HCT116 (cell line): ENCODE results near the gene HLA-B. TPM values are rescaled to one million over a fixed set of nuclear protein-coding genes. Genes with fewer than 3 reads are reported as not detected.

ENCODE experiments used
- ATAC-seq: fragments of 200-7000 bp; cut with Tn5 transposase; 2 replicates; pipeline ENCODE4 v1.9.1; 2020; ENCODE audit warnings: mild to moderate bottlenecking, moderate library complexity
- BruUV-seq: library from RNA; stranded (reverse); fragments of 400-500 nt; replicated peaks from 2 replicates; lab custom pipeline; 2021; lab: Mats Ljungman, UMichigan
- CTCF ChIA-PET: fragments of 300-600 bp; sonication (Branson Sonifier 250); formaldehyde crosslinking; loops from one replicate; lab custom pipeline; 2021; ENCODE audit warnings: antibody characterized with exemption; lab: Charles Lee
- POLR2A ChIA-PET: fragments of 300-600, 350-600 bp; sonication (Branson Sonifier 250); formaldehyde crosslinking; loops from one replicate; lab custom pipeline; 2021; ENCODE audit warnings: antibody characterized with exemption; lab: Charles Lee
- RAD21 ChIA-PET, 2 experiments: fragments of 300-600 bp; sonication (Branson Sonifier 250); formaldehyde crosslinking; loops; one replicate each; lab custom pipeline; 2023; ENCODE audit warnings: low total read pairs in 2 of 2; ENCODE audit not compliant: uncharacterized antibody in 2 of 2, unreplicated experiment in 2 of 2, low non-redundant PET in 1 of 2; lab: Charles Lee
- DNase-seq: peaks from one replicate; pipeline ENCODE4 v3.0.0-alpha.2; 2010; ENCODE audit warnings: low read depth, low spot score
- H2AFZ ChIP-seq: fragments of 200-600 bp; shearing (Covaris generic), sonication (generic); 2 replicates; pipeline ENCODE4 v1.6.1; 2017; ENCODE audit warnings: low read depth, mixed run types, mixed read lengths, antibody characterized with exemption, low read length; ENCODE audit not compliant: poor library complexity, severe bottlenecking
- H3K27ac ChIP-seq: 2 replicates; pipeline ENCODE4 v1.5.1; 2012; ENCODE audit warnings: low read depth, low read length
- H3K27me3 ChIP-seq: fragments of 200-600 bp; sonication (generic); 2 replicates; pipeline ENCODE4 v1.6.1; 2016; ENCODE audit warnings: mixed run types, low read length, mixed read lengths; ENCODE audit not compliant: insufficient read depth
- H3K36me3 ChIP-seq, 2 experiments: fragments of 200-500 bp in 1 of 2; fragments of 200-600 bp in 1 of 2; sonication (Bioruptor generic) in 1 of 2; sonication (generic) in 1 of 2; 2 replicates each; pipeline versions ENCODE4 v1.5.1 to v1.6.1; 2014 to 2016; ENCODE audit warnings: low read length in 2 of 2, inconsistent platforms in 1 of 2, mixed read lengths in 1 of 2, mixed run types in 1 of 2; ENCODE audit not compliant: insufficient read depth in 2 of 2, control insufficient read depth in 1 of 2
- H3K4me1 ChIP-seq, 2 experiments: fragments of 200-600 bp in 1 of 2; sonication (generic) in 1 of 2; 2 replicates each; pipeline versions ENCODE4 v1.5.1 to v1.6.1; 2012 to 2017; ENCODE audit warnings: low read length in 2 of 2, inconsistent platforms in 1 of 2, mild to moderate bottlenecking in 1 of 2, mixed read lengths in 1 of 2, mixed run types in 1 of 2, moderate library complexity in 1 of 2; ENCODE audit not compliant: insufficient read depth in 2 of 2, control insufficient read depth in 1 of 2
- H3K4me2 ChIP-seq: fragments of 200-600 bp; sonication (generic); 2 replicates; pipeline ENCODE4 v1.6.1; 2017; ENCODE audit warnings: mixed run types, low read length, mixed read lengths
- H3K4me3 ChIP-seq, 2 experiments: fragments of 200-600 bp in 1 of 2; sonication (generic) in 1 of 2; replicated peaks in 1 of 2; 2 replicates each; pipeline ENCODE4 v1.5.1; 2011 to 2016; ENCODE audit warnings: low read length in 2 of 2, control low read depth in 1 of 2, low read depth in 1 of 2, mild to moderate bottlenecking in 1 of 2, mixed read lengths in 1 of 2, mixed run types in 1 of 2
- H3K79me2 ChIP-seq: fragments of 200-600 bp; sonication (generic); 2 replicates; pipeline ENCODE4 v1.6.1; 2017; ENCODE audit warnings: mild to moderate bottlenecking, mixed run types, low read length, moderate library complexity, mixed read lengths; ENCODE audit not compliant: insufficient read depth
- H3K9ac ChIP-seq: fragments of 200-600 bp; sonication (generic); 2 replicates; pipeline ENCODE4 v1.6.1; 2016; ENCODE audit warnings: low read length, mixed read lengths
- H3K9me2 ChIP-seq: fragments of 200-600 bp; sonication (generic), shearing (Covaris generic); 2 replicates; pipeline ENCODE4 v1.6.1; 2017; ENCODE audit warnings: mixed run types, mild to moderate bottlenecking, moderate library complexity; ENCODE audit not compliant: insufficient read depth
- H3K9me3 ChIP-seq, 2 experiments: fragments of 200-500 bp in 1 of 2; fragments of 200-600 bp in 1 of 2; sonication (Bioruptor generic) in 1 of 2; sonication (generic) in 1 of 2; 2 replicates each; pipeline ENCODE4 v1.6.1; 2014 to 2017; ENCODE audit warnings: low read length in 2 of 2, mixed read lengths in 2 of 2, inconsistent platforms in 1 of 2, low read depth in 1 of 2, mild to moderate bottlenecking in 1 of 2, mixed run types in 1 of 2, moderate library complexity in 1 of 2; ENCODE audit not compliant: control insufficient read depth in 1 of 2, insufficient read depth in 1 of 2
- H4K20me1 ChIP-seq: fragments of 200-600 bp; sonication (generic), shearing (Covaris generic); 2 replicates; pipeline ENCODE4 v1.6.1; 2017; ENCODE audit warnings: mixed run types, mild to moderate bottlenecking, moderate library complexity; ENCODE audit not compliant: insufficient read depth
- ELF1 ChIP-seq: IDR thresholded peaks from 2 replicates; pipeline ENCODE4 v1.6.1; 2012; ENCODE audit warnings: low read depth, borderline replicate concordance
- EZH2 ChIP-seq: fragments of 200-600 bp; sonication (generic); IDR thresholded peaks from 2 replicates; pipeline ENCODE4 v1.6.1; 2017; ENCODE audit warnings: antibody characterized with exemption, mixed run types
- POLR2A ChIP-seq: IDR thresholded peaks from 2 replicates; pipeline ENCODE4 v1.7.0; 2011; ENCODE audit warnings: borderline replicate concordance; ENCODE audit not compliant: insufficient read depth, insufficient read length; ENCODE audit errors: extremely low read depth
- SRF ChIP-seq: IDR thresholded peaks from 2 replicates; pipeline ENCODE4 v1.6.1; 2012; ENCODE audit warnings: low read depth
- ZBTB33 ChIP-seq: IDR thresholded peaks from 2 replicates; pipeline ENCODE4 v1.6.1; 2011; ENCODE audit warnings: mild to moderate bottlenecking, low read length, moderate library complexity; ENCODE audit not compliant: insufficient replicate concordance; ENCODE audit errors: extremely low read depth
- ZNF274 ChIP-seq: fragments of 200-500 bp; sonication (Bioruptor generic); IDR thresholded peaks from 2 replicates; pipeline ENCODE4 v1.6.1; 2014; ENCODE audit warnings: mild to moderate bottlenecking, low read depth, low read length, inconsistent platforms
- intact Hi-C: fragments of 100-400 bp; cut with micrococcal nuclease; formaldehyde crosslinking; loops from 2 replicates; pipeline ENCODE4 v1.10.0; 2022
- total RNA-seq: library from RNA; stranded (reverse); gene quantifications from one replicate; pipeline ENCODE4 v1.2.1, GENCODE V29; 2021; ENCODE audit not compliant: unreplicated experiment
- TF ChIP-seq, protein P1 (sequence below): IDR thresholded peaks from 2 replicates; pipeline ENCODE4 v1.6.1; 2012

HLA-B gene
- total RNA-seq, 1 experiment from 2014 or later: 381 TPM

DNA sequence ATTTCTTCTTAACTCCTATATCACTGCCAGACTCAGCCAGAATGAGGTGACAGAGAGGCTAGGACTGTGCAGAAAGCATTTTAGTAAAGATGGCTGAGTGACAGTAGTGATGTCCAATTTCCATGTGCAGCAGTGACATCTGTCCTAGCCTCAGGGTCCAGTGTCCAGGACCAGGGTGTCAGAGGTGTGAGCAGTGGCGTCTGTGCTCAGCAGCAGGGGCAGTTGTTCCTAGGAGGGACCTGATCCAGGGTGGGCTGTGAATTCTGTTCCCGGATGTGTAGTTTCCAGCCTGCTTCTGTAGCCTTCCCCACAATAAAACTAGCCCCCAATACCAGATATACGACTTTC is 6.0 kb downstream of the HLA-B start:
- Histone ChIP-seq H4K20me1 (no peaks in the 10 kb centered on the region), H3K27me3 (no peaks in the 10 kb centered on the region), H3K4me3 (no peak overlapping the region), H3K4me1 (no peaks in the 10 kb centered on the region), H3K79me2 (no peaks in the 10 kb centered on the region), H3K36me3 (no peaks in the 10 kb centered on the region; a peak in 2 of 4 replicates), H3K9me3 (no peaks in the 10 kb centered on the region), H3K9me2 (no peaks in the 10 kb centered on the region), H3K9ac (no peak overlapping the region), H2AFZ (no peak overlapping the region), H3K27ac (no peak overlapping the region), H3K4me2 (no peak overlapping the region)
- TF ChIP-seq, protein P1, sequence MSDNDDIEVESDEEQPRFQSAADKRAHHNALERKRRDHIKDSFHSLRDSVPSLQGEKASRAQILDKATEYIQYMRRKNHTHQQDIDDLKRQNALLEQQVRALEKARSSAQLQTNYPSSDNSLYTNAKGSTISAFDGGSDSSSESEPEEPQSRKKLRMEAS: no peak
- no peak for TF ChIP-seq ZNF274
- no peak for TF ChIP-seq SRF
- no peak for TF ChIP-seq EZH2
- no peak for TF ChIP-seq ELF1
- TF ChIP-seq ZBTB33: no peak
- no peak for TF ChIP-seq POLR2A
- POLR2A ChIA-PET: no interaction called here
- CTCF ChIA-PET: no interaction called here
- intact Hi-C loops: loop anchor here (5.0 kb wide), 1 partner anchor 84 kb away; no protein-coding TSS in a partner anchor
- RAD21 ChIA-PET: no interaction called here
- DNase-seq: no peak
- no peak for ATAC-seq
- BruUV-seq: no TSS peak
